GM12874 (cell line): Measurements from ENCODE around the gene ZBTB40.

Experiments
- TF ChIP-seq, protein P1 (sequence below): IDR thresholded peaks from 2 replicates; pipeline ENCODE4 v1.5.1; 2011; ENCODE audit warnings: low read depth, mild to moderate bottlenecking, control low read depth, low read length, moderate library complexity; ENCODE audit not compliant: insufficient read depth

Gene ZBTB40

GRCh38 chr1:22461100-22461499 lies 9.4 kb downstream of the ZBTB40 start:
- TF ChIP-seq, protein P1, sequence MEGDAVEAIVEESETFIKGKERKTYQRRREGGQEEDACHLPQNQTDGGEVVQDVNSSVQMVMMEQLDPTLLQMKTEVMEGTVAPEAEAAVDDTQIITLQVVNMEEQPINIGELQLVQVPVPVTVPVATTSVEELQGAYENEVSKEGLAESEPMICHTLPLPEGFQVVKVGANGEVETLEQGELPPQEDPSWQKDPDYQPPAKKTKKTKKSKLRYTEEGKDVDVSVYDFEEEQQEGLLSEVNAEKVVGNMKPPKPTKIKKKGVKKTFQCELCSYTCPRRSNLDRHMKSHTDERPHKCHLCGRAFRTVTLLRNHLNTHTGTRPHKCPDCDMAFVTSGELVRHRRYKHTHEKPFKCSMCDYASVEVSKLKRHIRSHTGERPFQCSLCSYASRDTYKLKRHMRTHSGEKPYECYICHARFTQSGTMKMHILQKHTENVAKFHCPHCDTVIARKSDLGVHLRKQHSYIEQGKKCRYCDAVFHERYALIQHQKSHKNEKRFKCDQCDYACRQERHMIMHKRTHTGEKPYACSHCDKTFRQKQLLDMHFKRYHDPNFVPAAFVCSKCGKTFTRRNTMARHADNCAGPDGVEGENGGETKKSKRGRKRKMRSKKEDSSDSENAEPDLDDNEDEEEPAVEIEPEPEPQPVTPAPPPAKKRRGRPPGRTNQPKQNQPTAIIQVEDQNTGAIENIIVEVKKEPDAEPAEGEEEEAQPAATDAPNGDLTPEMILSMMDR, result no peak

DNA sequence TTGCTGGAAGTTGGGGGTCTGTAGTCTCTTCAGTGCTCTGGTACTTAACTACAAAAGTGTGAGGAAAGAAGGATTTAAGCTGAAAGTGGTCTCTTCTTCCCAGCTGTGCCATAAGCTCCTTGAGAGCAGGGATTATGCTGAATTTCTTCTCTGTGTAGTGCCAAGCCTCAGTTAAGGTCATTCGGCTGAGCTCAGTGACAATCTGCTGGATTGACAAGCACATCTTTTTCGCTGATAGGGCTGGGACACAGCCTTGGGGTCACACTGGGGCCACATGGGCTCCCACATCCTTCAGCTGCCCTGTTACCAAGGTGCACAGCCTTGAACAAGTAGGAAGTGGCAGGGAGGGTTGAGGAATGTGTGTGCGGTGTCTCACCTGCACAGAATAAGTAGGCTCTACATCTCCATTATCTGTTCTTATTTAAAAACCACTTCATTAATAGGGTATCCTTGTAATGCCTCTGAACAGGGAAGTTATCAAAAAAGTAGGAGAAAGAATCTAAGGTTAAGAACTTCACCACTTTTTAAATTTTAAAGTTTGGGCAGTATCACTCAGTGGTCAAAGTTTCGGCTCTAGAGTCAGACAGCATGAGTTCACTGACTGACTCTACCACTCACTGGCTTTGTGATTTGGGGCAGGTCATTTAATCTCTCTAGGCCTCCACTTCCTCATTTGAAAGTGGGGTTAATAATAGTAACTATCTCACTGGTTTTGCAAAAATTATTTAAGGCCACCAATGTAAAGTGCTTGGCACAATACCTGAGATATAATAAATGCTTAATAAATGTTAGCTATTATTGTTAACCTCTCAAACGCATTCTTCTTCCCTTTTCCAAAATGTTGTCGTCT lies 10.3 kb downstream of the ZBTB40 start:
- TF ChIP-seq, protein P1, result no peak

DNA sequence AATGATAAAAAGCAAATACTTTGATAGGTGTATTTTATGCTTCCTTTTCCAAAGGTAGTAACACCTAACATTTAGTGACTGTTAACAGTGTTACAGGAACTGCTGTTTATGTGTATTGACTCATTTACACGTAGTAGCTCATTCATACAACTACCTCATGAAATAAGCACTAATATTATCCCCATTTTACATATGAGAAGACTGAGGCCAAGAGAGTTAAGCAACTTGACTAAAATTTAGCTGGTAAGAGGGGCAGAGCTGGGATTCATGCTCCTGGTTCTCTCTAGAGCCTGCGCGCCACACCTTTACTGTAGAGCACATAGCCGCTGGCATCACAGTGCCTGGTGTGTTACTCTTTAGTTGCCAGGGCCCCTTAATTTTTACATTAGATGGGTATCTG lies 11.3 kb downstream of the ZBTB40 start:
- TF ChIP-seq, protein P1, result no peak

DNA sequence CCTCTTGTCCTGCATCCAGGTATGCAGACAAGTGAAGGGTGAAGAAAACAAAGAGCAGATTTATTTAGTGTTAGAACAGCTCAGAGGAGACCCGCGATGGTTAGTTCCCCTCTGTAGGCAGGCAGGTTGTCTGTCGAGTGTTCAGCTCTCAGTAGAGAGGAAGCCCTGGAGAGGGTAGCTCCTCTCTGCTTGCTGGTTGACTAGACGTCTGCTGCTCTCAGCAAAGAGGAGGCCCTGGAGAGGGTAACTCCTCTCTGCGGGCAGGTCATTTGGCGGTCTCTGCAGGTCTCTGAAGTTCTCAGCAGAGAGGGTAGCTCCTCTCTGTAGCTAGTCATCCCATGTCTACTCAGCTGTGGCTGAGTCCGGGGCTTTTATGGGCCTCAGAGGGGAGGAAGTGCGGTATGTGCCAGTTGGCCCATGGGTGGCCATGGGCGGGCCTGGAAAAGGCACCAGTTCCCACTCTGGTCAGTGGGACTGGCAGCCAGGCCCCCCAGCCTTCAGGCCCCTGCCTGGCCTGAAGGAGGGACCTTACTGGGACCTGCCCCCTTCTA lies 13.4 kb downstream of the ZBTB40 start:
- TF ChIP-seq, protein P1, result no peak

DNA sequence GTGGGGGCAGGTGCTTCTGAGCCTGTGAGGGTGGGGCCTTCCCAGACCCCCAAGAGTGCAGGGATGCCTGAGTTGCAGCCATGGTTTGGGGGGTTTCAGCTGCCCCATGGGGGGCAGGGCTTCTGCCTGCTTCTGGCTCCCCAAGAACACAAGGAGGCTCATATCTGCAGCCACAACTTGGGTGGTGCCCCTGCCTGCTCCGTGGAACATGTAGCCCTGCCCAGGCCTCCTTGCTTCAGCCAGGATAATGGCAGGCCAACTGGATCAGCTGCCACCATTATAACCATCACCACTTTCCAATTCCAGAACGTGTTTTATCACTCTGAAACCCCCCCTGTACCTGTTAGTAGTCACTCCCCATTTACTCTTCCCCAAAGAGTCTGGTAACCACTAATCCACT lies 14.0 kb downstream of the ZBTB40 start:
- TF ChIP-seq, protein P1, result no peak

DNA sequence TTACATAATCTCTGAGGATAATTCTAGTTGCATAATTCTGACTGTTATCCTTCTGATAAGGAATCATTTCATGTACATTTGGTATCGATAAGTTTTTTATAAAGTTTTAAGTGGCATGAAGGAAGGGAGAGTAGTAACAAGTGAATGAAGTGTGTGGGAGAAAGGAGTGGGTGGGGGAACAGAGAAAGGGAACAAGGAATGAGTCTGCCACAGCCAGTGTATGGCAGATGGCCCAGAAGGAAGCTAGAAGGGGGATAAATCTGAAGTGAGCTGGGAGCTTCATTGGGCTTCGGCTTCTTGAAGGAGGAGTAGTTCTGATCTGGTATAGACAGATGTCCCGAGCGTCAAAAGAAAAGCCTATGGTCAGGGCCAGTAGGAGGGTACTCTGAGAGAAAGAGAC lies 18.6 kb downstream of the ZBTB40 start:
- TF ChIP-seq, protein P1, result no peak

- TF ChIP-seq, protein P1, result no peak
Observed at GRCh38 chr1:22471078-22471477, 19.4 kb downstream of the ZBTB40 start.
